IPS-20b (cell line): ENCODE results near the gene CETN1.

Experiments
- H3K27ac ChIP-seq: one replicate; pipeline ENCODE4 v1.5.1; 2013; ENCODE audit warnings: low read length
- H3K27me3 ChIP-seq: 2 replicates; pipeline ENCODE4 v1.6.1; 2013; ENCODE audit warnings: mild to moderate bottlenecking, low read length, inconsistent platforms; ENCODE audit not compliant: insufficient read depth
- H3K36me3 ChIP-seq: 2 replicates; pipeline ENCODE4 v1.6.1; 2013; ENCODE audit warnings: low read depth, mild to moderate bottlenecking, inconsistent platforms, low read length, moderate library complexity; ENCODE audit not compliant: insufficient read depth
- H3K4me1 ChIP-seq: 2 replicates; pipeline ENCODE4 v1.6.1; 2013; ENCODE audit warnings: mild to moderate bottlenecking, control low read depth, inconsistent platforms, low read length, moderate library complexity; ENCODE audit not compliant: insufficient read depth
- H3K4me3 ChIP-seq: 2 replicates; pipeline ENCODE4 v1.5.1; 2013; ENCODE audit warnings: mild to moderate bottlenecking, low read length, inconsistent platforms
- H3K9ac ChIP-seq: 2 replicates; pipeline ENCODE4 v1.6.1; 2013; ENCODE audit warnings: low read depth, mild to moderate bottlenecking, inconsistent platforms, low read length, moderate library complexity
- H3K9me3 ChIP-seq: 2 replicates; pipeline ENCODE4 v1.6.1; 2013; ENCODE audit warnings: mild to moderate bottlenecking, low read depth, low read length, inconsistent platforms; ENCODE audit not compliant: insufficient read depth

Gene CETN1

DNA sequence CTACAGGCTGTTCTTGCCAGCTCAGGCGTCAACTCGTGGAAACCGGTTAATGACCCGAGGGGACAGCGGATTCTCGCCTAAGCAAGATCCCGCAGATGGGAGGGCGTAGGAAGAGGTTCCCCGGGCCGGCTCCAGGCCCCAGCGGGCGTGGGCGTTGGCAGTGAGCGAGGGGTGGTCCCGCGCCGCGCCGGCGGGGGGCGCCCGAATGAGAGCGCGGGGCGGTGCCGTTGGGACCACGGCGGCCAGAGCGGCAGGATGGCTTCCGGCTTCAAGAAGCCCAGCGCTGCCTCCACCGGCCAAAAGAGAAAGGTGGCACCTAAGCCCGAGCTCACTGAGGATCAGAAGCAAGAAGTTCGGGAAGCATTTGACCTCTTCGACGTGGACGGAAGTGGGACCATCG, at the start of gene CETN1:
Gene CETN1, plus strand, starts transcription at position 227 of the 400 bp plus-strand sequence. Its CDS starts 29 bp downstream, at position 256.
- H3K27ac ChIP-seq: no peak within 1 kb of the TSS
- H3K27me3 ChIP-seq: no peaks in the 10 kb centered on the region
- peaks cover 7% of the 10 kb centered on the region; the same call in 1 of the 2 replicates for H3K4me1 ChIP-seq
- H3K9ac ChIP-seq: no peak within 1 kb of the TSS
- no peaks in the 10 kb centered on the region for H3K9me3 ChIP-seq
- H3K36me3 ChIP-seq: no peaks in the 10 kb centered on the region
- no peak within 1 kb of the TSS for H3K4me3 ChIP-seq

DNA sequence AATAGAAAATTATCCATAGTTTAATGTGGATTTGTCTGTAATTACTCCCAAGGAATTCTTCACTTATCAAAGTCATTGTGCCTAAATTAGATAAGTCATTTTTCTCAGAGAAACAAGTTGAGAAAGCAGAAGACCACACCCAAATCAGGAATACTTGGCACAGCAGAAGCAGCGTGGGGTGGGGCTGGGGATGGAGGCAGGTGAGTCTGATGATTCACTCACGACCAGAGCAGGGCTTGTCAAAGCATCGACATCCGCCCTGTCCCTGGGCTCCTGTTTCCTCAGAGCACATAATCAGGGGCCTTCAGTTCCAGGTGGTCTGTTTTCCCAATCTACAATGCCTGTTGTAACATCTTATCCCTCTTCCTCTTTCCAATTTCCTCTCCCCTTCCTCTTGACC, 48.2 kb upstream of the CETN1 start:
- no peaks in the 10 kb centered on the region for H3K9me3 ChIP-seq
- no peak overlapping the region for H3K27ac ChIP-seq
- no peak overlapping the region for H3K4me3 ChIP-seq
- H3K36me3 ChIP-seq: no peaks in the 10 kb centered on the region
- H3K27me3 ChIP-seq: no peaks in the 10 kb centered on the region
- no peak overlapping the region for H3K9ac ChIP-seq
- H3K4me1 ChIP-seq: no peaks in the 10 kb centered on the region

DNA sequence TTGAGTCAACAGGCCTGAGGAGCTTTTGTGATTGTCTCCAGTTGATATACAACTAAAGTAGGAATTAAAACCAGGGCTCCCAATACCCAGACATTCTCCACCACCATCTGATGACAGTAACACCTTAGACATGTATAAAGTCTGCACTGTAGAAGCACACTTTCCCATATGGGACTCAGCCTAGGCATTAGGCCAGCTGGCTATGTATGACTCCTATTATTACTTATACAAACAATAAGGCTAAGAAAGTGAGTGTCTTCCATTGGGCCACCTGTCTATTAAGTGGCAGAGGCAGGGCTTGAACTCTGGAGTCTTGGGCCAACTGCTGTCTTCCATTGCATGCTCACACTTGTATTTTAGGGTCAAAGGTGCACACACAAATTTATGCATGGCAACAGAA, 47.5 kb upstream of the CETN1 start:
- Histone ChIP-seq H3K36me3 (no peaks in the 10 kb centered on the region), H3K9ac (no peak overlapping the region), H3K27ac (no peak overlapping the region), H3K4me3 (no peak overlapping the region), H3K9me3 (no peaks in the 10 kb centered on the region), H3K27me3 (no peaks in the 10 kb centered on the region), H3K4me1 (no peaks in the 10 kb centered on the region)

DNA sequence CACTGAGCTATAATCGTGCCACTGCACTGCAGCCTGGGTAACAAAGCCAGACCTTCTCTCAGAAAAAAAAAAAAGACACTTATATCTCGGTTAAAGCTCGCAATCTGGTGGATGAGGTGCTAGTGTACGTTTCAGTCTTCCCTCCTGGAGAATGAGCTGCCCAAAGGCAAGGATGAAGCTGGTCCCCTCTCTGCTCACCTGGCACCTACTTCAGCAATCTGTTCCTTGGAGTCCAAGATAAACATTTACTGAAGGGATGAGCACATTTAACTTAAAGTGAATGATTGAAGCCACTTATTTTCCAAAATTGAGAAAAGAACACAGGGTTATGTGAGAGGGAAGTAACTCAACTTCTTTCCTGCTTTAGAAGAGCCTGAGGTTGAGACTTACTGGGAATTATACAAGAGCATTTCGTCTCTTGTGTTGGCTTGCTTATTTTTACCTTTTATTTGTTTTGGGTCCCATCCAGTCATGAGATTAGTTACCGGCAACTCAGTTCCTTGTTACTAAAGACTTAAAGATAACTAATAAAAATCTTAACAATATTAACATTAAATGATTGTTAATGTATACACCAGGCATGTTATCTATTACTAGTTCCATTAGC, 46.1 kb upstream of the CETN1 start:
- H3K4me3 ChIP-seq: no peak overlapping the region
- H3K27me3 ChIP-seq: no peaks in the 10 kb centered on the region
- H3K27ac ChIP-seq: no peak overlapping the region
- no peaks in the 10 kb centered on the region for H3K4me1 ChIP-seq
- H3K9me3 ChIP-seq: no peaks in the 10 kb centered on the region
- H3K36me3 ChIP-seq: no peaks in the 10 kb centered on the region
- H3K9ac ChIP-seq: no peak overlapping the region

DNA sequence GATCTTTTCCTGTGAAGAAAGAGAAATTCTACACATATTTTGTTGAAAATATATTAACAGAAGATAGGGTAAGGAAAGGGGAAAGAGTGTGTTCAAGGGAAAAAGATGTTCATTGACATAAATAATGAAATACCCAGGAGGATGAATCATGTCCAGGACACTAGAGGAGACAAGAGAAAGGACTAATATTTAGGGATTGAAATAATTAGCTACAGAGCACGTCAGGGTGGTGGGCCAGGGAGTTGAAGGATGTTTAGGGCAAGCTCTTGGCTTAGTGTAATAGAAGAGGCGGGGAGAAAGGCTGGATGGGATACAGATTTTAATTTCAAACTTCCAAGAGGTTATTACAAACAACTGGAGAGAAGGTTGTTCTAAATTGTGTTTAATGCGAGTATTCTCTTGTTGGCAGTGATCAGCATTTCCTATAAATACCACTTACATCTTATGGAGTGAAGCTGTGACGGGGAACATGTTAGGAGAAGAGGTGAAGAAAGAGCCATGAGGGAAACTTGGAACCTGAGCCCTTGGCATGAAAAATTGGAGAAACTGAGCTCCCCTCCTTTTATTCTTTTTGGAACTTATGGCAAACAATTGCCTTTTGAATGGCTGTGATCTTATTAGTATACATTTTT, 36.6 kb upstream of the CETN1 start:
- Histone ChIP-seq H3K9me3 (no peaks in the 10 kb centered on the region), H3K4me3 (no peak overlapping the region), H3K9ac (no peak overlapping the region), H3K27me3 (no peaks in the 10 kb centered on the region), H3K36me3 (no peaks in the 10 kb centered on the region), H3K4me1 (no peaks in the 10 kb centered on the region), H3K27ac (no peak overlapping the region)

DNA sequence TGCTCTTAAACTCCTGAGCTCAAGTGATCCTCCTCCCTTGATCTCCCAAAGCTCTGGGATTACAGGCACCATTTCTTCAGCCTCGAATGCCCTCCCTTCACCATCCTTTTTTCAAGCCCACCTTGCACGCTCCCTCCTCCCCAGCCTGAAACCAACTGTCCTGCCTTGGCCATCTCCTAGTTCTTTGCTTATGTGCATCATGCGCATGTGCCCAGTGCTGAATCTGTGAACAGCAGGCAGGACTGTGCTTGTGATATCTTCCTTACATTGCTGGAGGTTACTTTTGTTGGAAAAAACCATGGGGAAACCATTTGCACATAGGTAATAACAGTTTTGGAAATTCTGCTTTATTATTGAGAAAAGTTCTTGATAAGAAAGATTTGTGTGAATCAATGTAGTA, 30.2 kb upstream of the CETN1 start:
- Histone ChIP-seq H3K27me3 (no peaks in the 10 kb centered on the region), H3K9ac (no peak overlapping the region), H3K27ac (no peak overlapping the region), H3K36me3 (no peaks in the 10 kb centered on the region), H3K9me3 (no peaks in the 10 kb centered on the region), H3K4me3 (no peak overlapping the region), H3K4me1 (no peaks in the 10 kb centered on the region)

DNA sequence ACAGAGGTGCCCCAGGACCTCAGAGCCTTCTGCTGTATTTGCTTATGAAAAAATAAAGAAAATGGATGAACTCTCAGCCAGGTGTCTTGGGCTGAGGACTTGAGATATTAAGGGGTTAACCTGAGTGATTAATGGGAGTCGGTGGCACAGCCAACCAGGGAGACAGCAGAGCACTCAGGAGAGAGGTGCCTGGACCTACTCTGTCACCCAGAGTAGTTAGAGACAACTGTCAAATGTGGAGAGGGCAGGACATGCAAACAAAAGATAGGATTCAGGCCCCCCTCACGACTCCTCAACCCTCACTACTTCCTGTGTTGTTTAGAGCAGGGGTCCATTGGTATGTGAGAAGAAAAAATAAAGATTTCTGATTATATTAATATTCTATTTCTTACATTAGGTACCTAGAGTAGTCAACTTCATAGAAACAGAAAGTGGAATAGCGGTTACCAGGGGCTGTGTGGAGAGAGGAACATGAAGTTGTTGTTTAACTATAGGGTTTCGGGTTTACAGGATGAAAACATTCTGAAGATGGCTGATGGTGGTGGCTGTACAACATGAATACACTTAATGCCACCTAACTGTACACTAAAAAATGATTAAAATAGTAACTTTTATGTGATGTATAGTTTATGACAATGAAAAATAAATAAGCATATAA, 28.6 kb upstream of the CETN1 start:
- Histone ChIP-seq H3K9ac (no peak overlapping the region), H3K27ac (no peak overlapping the region), H3K9me3 (no peaks in the 10 kb centered on the region), H3K27me3 (no peaks in the 10 kb centered on the region), H3K4me1 (peaks cover 3% of the 10 kb centered on the region; the same call in 1 of the 2 replicates), H3K36me3 (no peaks in the 10 kb centered on the region), H3K4me3 (no peak overlapping the region)

DNA sequence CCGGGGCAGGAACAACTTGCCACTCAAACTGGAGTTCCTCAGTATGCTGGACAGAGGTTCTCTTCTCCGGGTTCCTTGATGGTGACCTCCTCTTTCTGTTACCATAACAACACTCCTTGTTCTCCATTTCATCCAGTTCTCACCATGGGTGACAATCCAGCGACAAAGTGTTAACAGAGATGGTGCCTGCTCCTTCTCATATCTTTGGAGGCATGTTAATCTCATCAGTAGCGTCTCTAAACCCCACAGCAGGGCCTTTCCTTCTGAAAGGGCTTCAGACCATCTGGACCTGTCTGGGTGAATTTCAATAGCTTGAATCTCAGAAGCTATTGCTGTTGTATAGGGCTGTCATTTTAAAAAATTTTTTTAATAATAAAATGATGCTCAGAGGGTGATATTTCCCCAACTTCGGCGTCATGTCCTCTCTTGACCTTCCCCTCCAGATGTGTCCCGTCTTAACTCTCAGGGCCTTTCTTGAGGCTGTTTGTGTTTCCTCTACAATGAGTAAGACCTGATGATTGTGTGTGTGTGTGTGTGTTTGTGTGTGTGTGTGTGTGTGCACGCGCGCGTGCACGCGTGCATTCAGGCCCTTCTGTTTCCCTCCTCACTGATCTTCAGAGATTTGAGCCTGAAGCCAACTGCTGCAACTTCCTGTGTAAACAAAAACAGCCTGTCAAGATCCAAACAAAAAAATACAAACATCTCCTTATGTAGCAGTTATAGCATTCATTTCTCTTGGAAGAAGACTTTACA, 24.3 kb upstream of the CETN1 start:
- H3K27ac ChIP-seq: no peak overlapping the region
- no peaks in the 10 kb centered on the region for H3K27me3 ChIP-seq
- H3K4me1 ChIP-seq: peaks cover 3% of the 10 kb centered on the region; the same call in 1 of the 2 replicates
- H3K9me3 ChIP-seq: no peaks in the 10 kb centered on the region
- H3K36me3 ChIP-seq: no peaks in the 10 kb centered on the region
- H3K9ac ChIP-seq: no peak overlapping the region
- no peak overlapping the region for H3K4me3 ChIP-seq

DNA sequence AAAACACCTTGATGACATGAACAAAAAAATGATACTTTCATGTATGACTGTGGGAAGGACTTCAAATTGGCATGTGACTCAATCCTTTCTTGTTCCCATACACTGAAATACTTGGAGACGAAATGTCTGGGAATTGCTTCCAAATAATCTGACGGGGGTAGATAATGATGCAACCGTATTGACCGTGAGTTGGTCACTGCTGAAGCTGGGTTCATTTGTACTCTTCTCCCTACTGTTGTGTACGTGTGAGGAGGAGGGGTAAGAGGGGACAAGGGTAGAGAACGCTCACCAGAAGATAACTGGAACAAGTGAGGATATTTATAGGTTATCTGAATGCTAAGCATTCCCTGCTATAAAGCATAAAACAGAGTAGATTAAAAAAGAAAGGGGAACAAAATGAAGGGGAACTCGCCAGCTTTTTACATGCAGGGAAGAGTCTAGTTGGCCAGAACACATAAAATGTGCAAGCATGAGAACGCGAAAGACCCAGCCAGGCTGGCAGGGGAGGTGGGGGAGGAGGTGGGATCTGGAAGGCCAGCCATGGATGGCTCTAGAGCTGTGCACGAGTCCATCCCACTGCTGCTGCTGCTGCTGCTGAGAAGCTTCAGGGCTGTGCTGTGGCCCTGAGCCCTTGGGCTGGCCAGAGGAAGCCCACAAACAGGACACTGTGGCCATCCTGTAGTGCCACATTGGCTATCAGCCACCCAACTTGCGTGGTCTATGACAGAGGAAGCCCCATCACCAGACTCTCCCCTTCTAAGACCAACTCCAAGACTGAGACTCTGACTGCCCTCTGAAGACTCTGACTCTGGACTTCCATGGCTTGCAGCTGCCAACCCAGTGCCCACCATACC, 15.2 kb upstream of the CETN1 start:
- H3K9ac ChIP-seq: no peak overlapping the region
- H3K27ac ChIP-seq: no peak overlapping the region
- H3K4me1 ChIP-seq: no peaks in the 10 kb centered on the region
- no peaks in the 10 kb centered on the region for H3K36me3 ChIP-seq
- H3K4me3 ChIP-seq: no peak overlapping the region
- H3K27me3 ChIP-seq: no peaks in the 10 kb centered on the region
- H3K9me3 ChIP-seq: no peaks in the 10 kb centered on the region; the same call in 1 of the 2 replicates

DNA sequence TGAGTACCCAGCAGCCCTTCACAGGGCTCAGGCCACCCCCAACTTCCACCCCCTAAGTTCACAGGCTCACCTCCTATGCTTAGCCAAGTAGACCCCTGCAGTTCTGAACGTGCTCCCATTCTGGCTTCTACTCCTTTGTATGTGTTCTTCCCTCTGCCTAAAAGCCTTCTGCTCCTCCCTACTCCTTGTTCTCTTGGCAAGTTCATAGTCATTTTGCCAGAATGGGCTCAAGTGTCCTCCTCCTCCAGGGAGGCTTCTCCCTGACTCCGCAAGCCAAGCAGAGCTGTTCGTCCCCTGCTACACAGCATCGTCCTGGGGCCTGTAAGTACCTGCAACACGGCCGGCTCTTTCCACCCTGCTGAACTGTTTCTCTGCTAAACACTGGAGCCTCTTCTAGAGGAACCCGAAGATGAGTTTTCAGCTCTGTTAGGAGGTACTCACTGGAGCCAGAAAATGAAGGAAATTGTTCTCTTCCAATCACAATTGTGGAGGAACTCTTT, 14.6 kb upstream of the CETN1 start:
- H3K9me3 ChIP-seq: no peaks in the 10 kb centered on the region; the same call in 1 of the 2 replicates
- no peak overlapping the region for H3K4me3 ChIP-seq
- H3K9ac ChIP-seq: no peak overlapping the region
- H3K4me1 ChIP-seq: no peaks in the 10 kb centered on the region
- no peaks in the 10 kb centered on the region for H3K36me3 ChIP-seq
- H3K27me3 ChIP-seq: no peaks in the 10 kb centered on the region
- no peak overlapping the region for H3K27ac ChIP-seq

DNA sequence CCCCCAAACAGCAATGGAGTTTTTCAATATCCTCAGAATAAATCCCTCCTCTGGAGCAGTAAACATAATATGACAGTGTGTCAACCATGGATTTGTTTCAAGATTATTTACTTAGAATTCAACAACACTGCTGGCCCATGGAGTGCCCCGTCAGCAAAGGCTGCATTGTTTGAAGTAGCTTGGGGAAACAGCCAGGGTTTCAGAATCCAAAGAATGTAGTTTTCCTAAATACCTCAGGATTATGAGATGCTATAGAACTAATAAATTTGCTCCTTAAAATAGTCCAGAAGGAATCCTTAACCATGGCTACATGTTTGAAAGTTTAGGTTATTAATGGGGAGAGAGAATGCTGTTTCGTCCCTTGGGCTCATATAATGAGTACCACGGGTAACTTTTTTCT, 13.1 kb upstream of the CETN1 start:
- Histone ChIP-seq H3K9ac (no peak overlapping the region), H3K4me1 (peaks cover under 1% of the 10 kb centered on the region; the same call in 1 of the 2 replicates), H3K4me3 (no peak overlapping the region), H3K27ac (no peak overlapping the region), H3K27me3 (no peaks in the 10 kb centered on the region), H3K9me3 (no peaks in the 10 kb centered on the region), H3K36me3 (no peaks in the 10 kb centered on the region)
